Measurements from ENCODE around the gene HSD17B1.

GRCh38 chr17:42517516-42517915, 35.2 kb upstream of the HSD17B1 start:
- TF ChIP-seq CTCF (CRISPR knock-in tag; IDR thresholded peaks at IDR 0.05): peak; percentile 98
- TF ChIP-seq, protein P1, sequence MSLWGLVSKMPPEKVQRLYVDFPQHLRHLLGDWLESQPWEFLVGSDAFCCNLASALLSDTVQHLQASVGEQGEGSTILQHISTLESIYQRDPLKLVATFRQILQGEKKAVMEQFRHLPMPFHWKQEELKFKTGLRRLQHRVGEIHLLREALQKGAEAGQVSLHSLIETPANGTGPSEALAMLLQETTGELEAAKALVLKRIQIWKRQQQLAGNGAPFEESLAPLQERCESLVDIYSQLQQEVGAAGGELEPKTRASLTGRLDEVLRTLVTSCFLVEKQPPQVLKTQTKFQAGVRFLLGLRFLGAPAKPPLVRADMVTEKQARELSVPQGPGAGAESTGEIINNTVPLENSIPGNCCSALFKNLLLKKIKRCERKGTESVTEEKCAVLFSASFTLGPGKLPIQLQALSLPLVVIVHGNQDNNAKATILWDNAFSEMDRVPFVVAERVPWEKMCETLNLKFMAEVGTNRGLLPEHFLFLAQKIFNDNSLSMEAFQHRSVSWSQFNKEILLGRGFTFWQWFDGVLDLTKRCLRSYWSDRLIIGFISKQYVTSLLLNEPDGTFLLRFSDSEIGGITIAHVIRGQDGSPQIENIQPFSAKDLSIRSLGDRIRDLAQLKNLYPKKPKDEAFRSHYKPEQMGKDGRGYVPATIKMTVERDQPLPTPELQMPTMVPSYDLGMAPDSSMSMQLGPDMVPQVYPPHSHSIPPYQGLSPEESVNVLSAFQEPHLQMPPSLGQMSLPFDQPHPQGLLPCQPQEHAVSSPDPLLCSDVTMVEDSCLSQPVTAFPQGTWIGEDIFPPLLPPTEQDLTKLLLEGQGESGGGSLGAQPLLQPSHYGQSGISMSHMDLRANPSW (CRISPR knock-in tag; IDR thresholded peaks at IDR 0.05; ENCODE audit: borderline replicate concordance): no peak
- no peak for TF ChIP-seq ZNF20 (CRISPR knock-in tag; IDR thresholded peaks at IDR 0.05)
- TF ChIP-seq, protein P2, sequence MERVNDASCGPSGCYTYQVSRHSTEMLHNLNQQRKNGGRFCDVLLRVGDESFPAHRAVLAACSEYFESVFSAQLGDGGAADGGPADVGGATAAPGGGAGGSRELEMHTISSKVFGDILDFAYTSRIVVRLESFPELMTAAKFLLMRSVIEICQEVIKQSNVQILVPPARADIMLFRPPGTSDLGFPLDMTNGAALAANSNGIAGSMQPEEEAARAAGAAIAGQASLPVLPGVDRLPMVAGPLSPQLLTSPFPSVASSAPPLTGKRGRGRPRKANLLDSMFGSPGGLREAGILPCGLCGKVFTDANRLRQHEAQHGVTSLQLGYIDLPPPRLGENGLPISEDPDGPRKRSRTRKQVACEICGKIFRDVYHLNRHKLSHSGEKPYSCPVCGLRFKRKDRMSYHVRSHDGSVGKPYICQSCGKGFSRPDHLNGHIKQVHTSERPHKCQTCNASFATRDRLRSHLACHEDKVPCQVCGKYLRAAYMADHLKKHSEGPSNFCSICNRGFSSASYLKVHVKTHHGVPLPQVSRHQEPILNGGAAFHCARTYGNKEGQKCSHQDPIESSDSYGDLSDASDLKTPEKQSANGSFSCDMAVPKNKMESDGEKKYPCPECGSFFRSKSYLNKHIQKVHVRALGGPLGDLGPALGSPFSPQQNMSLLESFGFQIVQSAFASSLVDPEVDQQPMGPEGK (CRISPR knock-in tag; IDR thresholded peaks at IDR 0.05): peak; percentile 91
- TF ChIP-seq, protein P3, sequence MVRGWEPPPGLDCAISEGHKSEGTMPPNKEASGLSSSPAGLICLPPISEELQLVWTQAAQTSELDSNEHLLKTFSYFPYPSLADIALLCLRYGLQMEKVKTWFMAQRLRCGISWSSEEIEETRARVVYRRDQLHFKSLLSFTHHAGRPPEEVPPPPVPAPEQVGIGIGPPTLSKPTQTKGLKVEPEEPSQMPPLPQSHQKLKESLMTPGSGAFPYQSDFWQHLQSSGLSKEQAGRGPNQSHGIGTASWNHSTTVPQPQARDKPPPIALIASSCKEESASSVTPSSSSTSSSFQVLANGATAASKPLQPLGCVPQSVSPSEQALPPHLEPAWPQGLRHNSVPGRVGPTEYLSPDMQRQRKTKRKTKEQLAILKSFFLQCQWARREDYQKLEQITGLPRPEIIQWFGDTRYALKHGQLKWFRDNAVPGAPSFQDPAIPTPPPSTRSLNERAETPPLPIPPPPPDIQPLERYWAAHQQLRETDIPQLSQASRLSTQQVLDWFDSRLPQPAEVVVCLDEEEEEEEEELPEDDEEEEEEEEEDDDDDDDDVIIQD (CRISPR knock-in tag; IDR thresholded peaks at IDR 0.05; ENCODE audit: low read depth): 0 out of 2 replicates have a peak, but pooled peaks have one; percentile 35
- 0 out of 2 replicates have a peak, but pooled peaks have one; percentile 19 for TF ChIP-seq RELA (CRISPR knock-in tag; IDR thresholded peaks at IDR 0.05)
